DMS79 treated with DMSO at 0.1 percent for 48 hours (cell line): ENCODE results near the gene NTN1.

Experiments used
- DNase-seq: peaks from one replicate; lab custom pipeline; 2025; lab: John Stamatoyannopoulos, UW

Gene NTN1

GRCh38 chr17:9273428-9274391 lies 252.4 kb downstream of the NTN1 start:
- DNase-seq = no peak

GRCh38 chr17:9274973-9275372 lies 253.7 kb downstream of the NTN1 start:
- DNase-seq = no peak

GRCh38 chr17:9279893-9280292 lies 258.6 kb downstream of the NTN1 start:
- no peak for DNase-seq

- DNase-seq = no peak
Measured at GRCh38 chr17:9283909-9284308, 262.6 kb downstream of the NTN1 start.

GRCh38 chr17:9284884-9285283 lies 263.6 kb downstream of the NTN1 start:
- no peak for DNase-seq

GRCh38 chr17:9285602-9286427 lies 264.5 kb downstream of the NTN1 start:
- DNase-seq = no peak

GRCh38 chr17:9286434-9286833 lies 265.1 kb downstream of the NTN1 start:
- no peak for DNase-seq

- DNase-seq = no peak
Measured at GRCh38 chr17:9287306-9287705, 266.0 kb downstream of the NTN1 start.

GRCh38 chr17:9290226-9290613 lies 268.9 kb downstream of the NTN1 start:
- no peak for DNase-seq

GRCh38 chr17:9291912-9292560 lies 270.7 kb downstream of the NTN1 start:
- DNase-seq = no peak

- DNase-seq = no peak
Measured at GRCh38 chr17:9292561-9292941, 271.2 kb downstream of the NTN1 start.
